ENCODE results near the gene GAS2L2. TPM values are rescaled to one million over a fixed set of nuclear protein-coding genes. Genes with fewer than 3 reads are reported as not detected.

GAS2L2 gene
- total RNA-seq, 2 donors from 2014 or later, result not detected

GRCh38 chr17:35727635-35728034 lies 25.4 kb downstream of the GAS2L2 start:
- intact Hi-C loops (cut with DNase I), result no loop called here
- TF ChIP-seq POLR2A (IDR thresholded peaks at IDR 0.05), result no peak
- TF ChIP-seq CTCF (IDR thresholded peaks at IDR 0.05), result no peak
- TF ChIP-seq POLR2AphosphoS5 (IDR thresholded peaks at IDR 0.05), result no peak
- H3K9me3 ChIP-seq, result no peaks in the 10 kb centered on the region
- H3K27me3 ChIP-seq (replicated peaks; ENCODE audit: insufficient read depth), result no peaks in the 10 kb centered on the region
- peaks cover 4% of the 10 kb centered on the region for H3K4me1 ChIP-seq (replicated peaks)
- 92% methylated on average over 5 of the region's 5 CpGs for WGBS
- H3K4me3 ChIP-seq, result no peak overlapping the region
- H3K27ac ChIP-seq, result no peak overlapping the region
- DNase-seq (ENCODE audit: low spot score), result no peak
- H3K36me3 ChIP-seq, result peaks cover 0 to 7% of the 10 kb centered on the region in 2 donors

- TF ChIP-seq POLR2A (IDR thresholded peaks at IDR 0.05) (no peak), CTCF (IDR thresholded peaks at IDR 0.05) (no peak), POLR2AphosphoS5 (IDR thresholded peaks at IDR 0.05) (no peak)
- H3K4me3 ChIP-seq, result no peak overlapping the region
- H3K36me3 ChIP-seq, result peaks cover 0 to 7% of the 10 kb centered on the region in 2 donors
- DNase-seq (ENCODE audit: low spot score), result no peak
- no peaks in the 10 kb centered on the region for H3K27me3 ChIP-seq (replicated peaks; ENCODE audit: insufficient read depth)
- H3K27ac ChIP-seq, result peak overlapping the region; percentile 10 to 12
- H3K4me1 ChIP-seq (replicated peaks), result peaks cover 4% of the 10 kb centered on the region
- intact Hi-C loops (cut with DNase I), result no loop called here
- no peaks in the 10 kb centered on the region for H3K9me3 ChIP-seq
- WGBS, result 50% methylated on average over 5 of the region's 5 CpGs
Observed at GRCh38 chr17:35726953-35727460, 26.0 kb downstream of the GAS2L2 start.

- H3K36me3 ChIP-seq, result peaks cover 0 to 7% of the 10 kb centered on the region in 2 donors
- intact Hi-C loops (cut with DNase I), result no loop called here
- peaks cover 4% of the 10 kb centered on the region for H3K4me1 ChIP-seq (replicated peaks)
- H3K27me3 ChIP-seq (replicated peaks; ENCODE audit: insufficient read depth), result no peaks in the 10 kb centered on the region
- no peaks in the 10 kb centered on the region for H3K9me3 ChIP-seq
- DNase-seq (ENCODE audit: low spot score), result no peak
- no peak overlapping the region for H3K4me3 ChIP-seq
- no peak for TF ChIP-seq POLR2A (IDR thresholded peaks at IDR 0.05)
- no peak for TF ChIP-seq CTCF (IDR thresholded peaks at IDR 0.05)
- TF ChIP-seq POLR2AphosphoS5 (IDR thresholded peaks at IDR 0.05), result no peak
- H3K27ac ChIP-seq, result peak overlapping the region; percentile 12 to 18
- 23% methylated on average over 6 of the region's 6 CpGs for WGBS
Observed at GRCh38 chr17:35726127-35726952, 26.7 kb downstream of the GAS2L2 start.

DNA sequence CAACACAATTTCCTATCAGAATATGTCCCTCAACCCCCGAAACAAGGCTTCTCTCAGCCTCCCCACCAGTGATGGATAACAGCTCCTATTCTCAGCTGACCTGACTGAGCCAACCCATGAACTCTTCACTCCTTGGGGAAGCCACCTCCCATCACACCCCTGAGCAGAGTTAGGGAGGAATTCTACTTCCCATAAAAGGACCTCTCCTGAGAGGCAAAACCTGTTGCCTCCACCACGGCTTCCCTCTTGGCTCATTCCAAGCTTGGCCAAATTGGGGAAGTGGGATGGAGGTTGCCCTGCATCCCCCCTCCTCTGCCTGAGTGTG lies 27.3 kb downstream of the GAS2L2 start:
- TF ChIP-seq POLR2A (IDR thresholded peaks at IDR 0.05), result no peak
- no peak for TF ChIP-seq CTCF (IDR thresholded peaks at IDR 0.05)
- no peak for TF ChIP-seq POLR2AphosphoS5 (IDR thresholded peaks at IDR 0.05)
- intact Hi-C loops (cut with DNase I), result no loop called here
- no peak overlapping the region for H3K4me3 ChIP-seq
- 76% methylated on average over 2 of the region's 2 CpGs for WGBS
- no peaks in the 10 kb centered on the region for H3K9me3 ChIP-seq
- DNase-seq (ENCODE audit: low spot score), result no peak
- peak overlapping the region in 1 of 2 donors; percentile 18 for H3K27ac ChIP-seq
- no peaks in the 10 kb centered on the region for H3K27me3 ChIP-seq (replicated peaks; ENCODE audit: insufficient read depth)
- peaks cover 0 to 7% of the 10 kb centered on the region in 2 donors for H3K36me3 ChIP-seq
- no peaks in the 10 kb centered on the region for H3K4me1 ChIP-seq (replicated peaks)

DNA sequence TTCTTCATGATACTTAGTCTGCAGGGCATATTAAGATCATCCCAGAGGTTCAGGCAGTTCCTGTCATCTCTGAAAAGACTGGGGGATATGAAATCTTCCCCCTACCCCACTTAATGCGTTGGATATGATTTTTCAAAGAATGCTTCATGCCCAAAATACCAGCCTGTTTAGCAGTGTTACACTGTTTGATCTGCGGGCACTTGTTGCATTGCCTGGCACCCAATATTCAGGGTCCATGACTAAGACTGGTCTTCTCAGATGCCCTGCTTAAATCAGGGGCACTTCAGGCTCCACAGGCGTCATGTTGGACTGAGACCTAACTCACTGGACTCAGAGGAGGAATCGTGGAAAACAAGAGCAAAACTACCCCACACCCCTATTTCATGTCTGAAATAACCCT lies 28.0 kb downstream of the GAS2L2 start:
- DNase-seq (ENCODE audit: low spot score), result no peak
- 90% methylated on average over 4 of the region's 4 CpGs for WGBS
- no peak overlapping the region for H3K4me3 ChIP-seq
- intact Hi-C loops (cut with DNase I), result no loop called here
- no peaks in the 10 kb centered on the region for H3K9me3 ChIP-seq
- peaks cover 0 to 7% of the 10 kb centered on the region in 2 donors for H3K36me3 ChIP-seq
- no peaks in the 10 kb centered on the region for H3K27me3 ChIP-seq (replicated peaks; ENCODE audit: insufficient read depth)
- no peak overlapping the region for H3K27ac ChIP-seq
- TF ChIP-seq POLR2A (IDR thresholded peaks at IDR 0.05), result no peak
- no peak for TF ChIP-seq POLR2AphosphoS5 (IDR thresholded peaks at IDR 0.05)
- H3K4me1 ChIP-seq (replicated peaks), result no peaks in the 10 kb centered on the region

Data from prostate gland (tissue), 2 donors.